GM19351 (cell line): Measurements from ENCODE around the gene ZFP92.

Source experiments
- ATAC-seq: cut with Tn5 transposase; IDR thresholded peaks from one replicate; pipeline ENCODE4 v1.9.1; 2021; ENCODE audit warnings: mild to moderate bottlenecking, moderate library complexity; ENCODE audit not compliant: unreplicated experiment

Gene ZFP92

DNA sequence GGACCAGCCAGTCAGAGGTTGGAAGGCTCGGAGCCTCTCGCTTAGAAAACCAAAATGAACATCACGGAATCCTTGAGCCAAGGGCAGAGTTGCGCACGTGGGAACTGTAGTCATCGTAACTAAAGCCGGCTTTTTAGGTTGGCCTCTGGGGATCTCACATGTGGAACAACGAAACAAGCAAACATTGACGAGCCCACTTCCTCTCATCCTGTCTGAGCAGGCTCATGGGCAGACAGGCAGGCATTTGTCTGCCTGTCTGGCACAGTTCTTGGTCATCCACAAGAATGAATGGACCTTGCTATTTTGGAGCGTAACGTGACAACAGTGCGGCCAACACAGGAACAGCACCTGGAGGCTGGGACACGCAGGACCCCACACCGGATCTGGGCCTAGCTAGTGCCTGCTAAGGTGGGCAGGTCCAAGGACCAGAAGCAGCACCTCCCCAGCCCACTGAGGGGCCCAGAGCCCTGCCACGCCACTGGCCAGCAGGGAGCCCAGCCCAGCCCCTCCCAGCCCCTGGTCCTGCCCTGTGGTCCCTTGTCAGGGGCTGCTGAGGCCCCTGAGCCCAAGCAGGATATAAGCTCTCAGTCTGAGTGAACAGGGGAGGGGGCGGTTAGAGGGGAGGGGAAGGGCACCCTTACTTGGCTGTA is 43.8 kb downstream of the ZFP92 start:
- no peak for ATAC-seq

DNA sequence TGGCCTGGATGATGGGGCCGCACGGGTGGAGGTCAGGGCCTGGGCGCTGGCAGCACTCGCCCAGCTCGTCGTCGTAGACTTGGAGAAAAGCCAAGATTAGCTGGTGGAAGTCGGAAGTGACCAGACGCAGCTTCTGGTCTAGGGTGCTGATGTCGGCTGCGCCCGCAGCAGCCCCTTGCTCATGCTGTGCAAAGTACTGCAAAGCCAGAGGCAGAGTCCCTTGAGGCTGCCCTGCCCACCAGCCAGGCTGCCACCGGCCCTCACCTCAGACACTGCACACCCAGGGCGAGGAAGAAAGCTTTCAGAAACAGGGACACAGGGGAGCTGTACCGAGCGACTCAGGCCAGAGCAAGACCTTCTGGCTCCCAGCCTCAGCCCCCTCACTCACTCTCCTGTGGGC is 44.3 kb downstream of the ZFP92 start:
- ATAC-seq = no peak

DNA sequence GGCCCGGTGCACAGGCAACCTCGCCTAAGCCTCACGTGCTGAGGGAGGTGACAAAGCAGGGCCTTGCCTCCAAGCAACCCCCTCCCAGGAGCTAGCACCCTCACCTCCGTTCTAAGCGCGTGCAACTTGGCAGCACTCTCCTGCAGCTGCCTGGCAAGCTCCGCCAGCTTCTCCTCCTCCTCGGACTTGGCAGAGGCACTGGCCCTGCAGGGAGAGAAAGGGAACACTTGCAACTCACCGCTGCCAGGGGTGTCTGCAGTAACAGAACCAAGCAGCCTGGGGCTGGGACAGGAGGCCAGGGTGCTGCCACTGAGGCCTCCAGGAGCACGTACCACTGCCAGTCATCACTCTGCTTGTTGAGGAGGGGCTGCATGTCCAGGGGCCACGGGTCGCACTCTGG is 44.9 kb downstream of the ZFP92 start:
- no peak for ATAC-seq

DNA sequence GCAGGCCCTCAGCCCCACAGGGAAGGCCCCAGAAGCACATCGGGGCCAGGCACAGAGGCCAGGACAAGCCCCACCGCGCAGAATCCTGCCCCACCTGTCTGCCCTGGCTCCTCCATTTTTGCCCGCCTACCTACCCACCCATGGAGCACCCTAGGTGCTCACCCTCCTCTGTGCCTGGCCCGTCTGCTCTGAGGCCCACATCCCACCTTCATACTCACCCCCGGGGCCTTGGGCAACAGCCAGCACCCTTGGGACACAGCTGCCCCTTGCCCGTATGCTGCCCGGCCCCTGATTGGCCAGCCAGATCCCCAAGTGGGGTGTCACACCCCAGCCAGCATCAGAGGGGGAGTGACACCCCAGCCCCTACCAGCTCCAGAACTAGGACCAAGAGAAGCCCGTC is 45.4 kb downstream of the ZFP92 start:
- no peak for ATAC-seq

DNA sequence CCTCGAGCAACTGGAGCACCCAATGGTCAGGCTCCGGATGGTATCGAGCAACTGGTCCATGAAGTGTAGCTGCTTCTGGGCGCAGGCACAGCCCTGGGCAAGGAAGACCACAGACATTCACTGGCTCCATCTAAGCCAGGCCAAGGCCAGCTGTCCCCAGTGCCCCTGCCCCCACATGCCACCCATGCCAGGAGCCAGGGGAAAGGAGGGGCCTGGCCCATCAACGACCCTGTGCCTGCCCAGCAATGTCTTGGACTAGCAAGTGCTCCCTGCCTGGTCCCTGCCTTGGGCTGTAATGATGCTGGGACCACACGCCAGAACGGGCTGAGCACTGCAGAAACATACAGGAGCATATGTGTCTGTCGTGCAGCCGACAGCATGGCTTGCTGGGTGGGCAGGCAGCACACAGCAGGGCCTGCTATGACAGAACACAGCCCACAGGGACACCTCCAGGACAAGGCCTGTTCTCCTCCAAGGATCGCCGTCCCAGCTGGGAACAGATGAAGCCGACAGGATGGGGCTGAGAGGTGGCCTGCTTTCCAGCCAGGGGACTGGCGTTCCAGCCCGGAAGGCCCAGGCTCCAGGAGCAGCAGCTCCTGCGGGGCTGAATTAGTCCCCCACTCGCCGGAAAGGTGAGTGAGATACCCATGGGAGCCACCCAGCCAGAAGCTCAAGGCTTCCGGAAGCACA is 46.0 kb downstream of the ZFP92 start:
- ATAC-seq = no peak

DNA sequence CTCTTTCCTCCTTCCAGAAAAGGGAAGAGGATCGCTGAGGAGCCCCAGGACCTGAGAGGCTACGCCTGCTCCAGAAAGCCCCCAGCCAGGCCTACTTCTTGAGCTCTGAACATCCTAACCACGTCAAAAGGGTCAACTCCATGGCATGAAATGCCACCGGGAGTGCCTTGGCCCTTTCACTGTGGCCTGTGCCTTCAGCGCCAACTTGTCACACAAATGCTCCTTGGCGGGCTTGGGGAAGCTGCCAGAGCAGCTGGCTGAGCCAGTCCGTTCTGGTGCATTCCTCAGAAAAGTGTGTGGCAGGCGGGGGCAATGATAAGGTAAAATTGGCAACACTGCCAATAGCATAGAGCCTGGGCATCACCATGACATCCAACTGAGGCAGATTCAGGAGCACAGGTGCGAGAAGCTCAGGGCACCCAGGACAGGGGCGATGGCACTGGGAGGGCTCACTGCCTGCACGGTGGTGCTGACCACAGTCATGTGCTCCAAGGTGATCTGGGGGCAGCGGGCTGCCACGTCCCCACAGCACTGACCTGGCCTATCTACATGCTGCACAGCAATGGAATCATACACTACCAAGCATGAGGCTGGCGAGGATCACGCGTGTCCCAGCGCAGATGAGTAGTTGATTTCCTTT is 46.7 kb downstream of the ZFP92 start:
- ATAC-seq = no peak

DNA sequence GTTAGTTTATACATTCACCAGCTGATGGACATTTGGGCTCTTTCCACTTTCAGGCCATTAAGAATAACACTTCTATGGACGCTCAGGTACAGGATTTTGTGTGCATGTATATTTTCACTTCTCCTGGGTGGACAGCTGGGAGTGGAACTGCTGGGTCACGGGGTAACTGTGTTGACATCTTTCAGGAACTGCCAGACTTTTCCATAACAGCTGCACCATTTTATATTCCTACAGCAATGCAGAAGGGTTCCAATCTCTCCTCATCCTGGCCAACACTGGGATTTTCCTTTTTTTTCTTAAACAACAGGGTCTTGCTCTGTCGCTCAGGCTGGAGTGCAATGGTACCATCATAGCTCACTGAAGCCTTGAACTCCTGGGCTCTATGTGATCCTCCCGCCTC is 47.2 kb downstream of the ZFP92 start:
- no peak for ATAC-seq

DNA sequence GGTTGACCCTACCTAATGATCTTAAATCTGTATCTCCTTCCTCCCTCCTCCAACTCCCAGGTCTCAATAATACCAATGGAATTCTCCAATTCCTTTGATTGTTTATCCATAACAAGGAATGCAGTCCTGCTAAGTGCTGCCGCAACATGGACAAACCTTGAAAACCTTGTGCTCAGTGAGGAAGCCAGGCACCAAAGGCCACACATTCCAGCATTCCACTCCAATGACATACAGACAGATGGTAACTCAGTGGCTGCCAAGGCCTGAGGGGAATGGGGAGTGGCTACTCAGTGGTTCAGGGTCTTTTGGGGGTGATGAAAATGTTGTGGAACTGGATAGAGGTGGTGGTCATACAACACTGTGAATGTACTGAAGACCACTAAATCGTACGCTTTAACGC is 48.7 kb downstream of the ZFP92 start:
- no peak for ATAC-seq

DNA sequence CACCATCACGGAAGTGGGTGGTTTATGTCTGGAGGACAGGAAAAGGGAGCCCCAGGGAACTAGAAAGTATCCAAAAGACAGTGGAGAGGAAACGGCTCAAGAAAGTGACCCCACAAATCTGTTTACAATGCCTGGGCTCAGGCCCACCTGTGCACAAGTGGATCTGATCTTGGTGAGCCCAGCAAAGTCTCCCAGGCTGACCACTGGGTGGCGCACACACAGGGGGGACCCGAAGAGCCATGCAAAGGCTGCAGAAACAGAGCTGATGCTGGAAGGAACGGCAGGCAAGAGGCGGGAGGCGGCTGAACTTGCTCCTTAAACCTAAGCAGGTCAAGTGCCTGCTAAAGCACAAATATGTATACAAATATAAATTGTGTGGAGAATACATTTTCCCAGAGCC is 49.6 kb downstream of the ZFP92 start:
- ATAC-seq = peak; percentile 66
